Neural cell (in vitro differentiated cells): ENCODE measurements around the gene PANX1. TPM values are rescaled to one million over a fixed set of nuclear protein-coding genes. Genes with fewer than 3 reads are reported as not detected.

Experiments
- H2AFZ ChIP-seq: fragments of 200-600, 300-800 bp; sonication (generic), shearing (Covaris generic); 2 replicates; pipeline ENCODE4 v1.6.0; 2014; ENCODE audit warnings: low read depth, mild to moderate bottlenecking, antibody characterized with exemption, low read length, moderate library complexity
- H3F3A ChIP-seq: fragments of 200-600 bp; shearing (Covaris generic); 2 replicates; pipeline ENCODE4 v1.6.1; 2016; ENCODE audit warnings: mild to moderate bottlenecking, moderate library complexity, mixed read lengths, antibody characterized with exemption, low read length; ENCODE audit not compliant: insufficient read depth, poor library complexity, severe bottlenecking
- H3K27ac ChIP-seq: fragments of 200-600, 300-800 bp; sonication (generic), shearing (Covaris generic); 2 replicates; pipeline ENCODE4 v1.5.1; 2014; ENCODE audit warnings: mild to moderate bottlenecking, low read length, moderate library complexity
- H3K27me3 ChIP-seq: fragments of 300-800, 200-600 bp; sonication (generic), shearing (Covaris generic); 2 replicates; pipeline ENCODE4 v1.6.0; 2014; ENCODE audit warnings: mild to moderate bottlenecking, low read depth, low read length, moderate library complexity; ENCODE audit not compliant: insufficient read depth
- H3K36me3 ChIP-seq: fragments of 300-800, 200-600 bp; sonication (generic), shearing (Covaris generic); 2 replicates; pipeline ENCODE4 v1.5.1; 2014; ENCODE audit warnings: mild to moderate bottlenecking, antibody characterized with exemption, low read length, moderate library complexity; ENCODE audit not compliant: insufficient read depth
- H3K4me2 ChIP-seq: fragments of 300-800, 200-600 bp; sonication (generic), shearing (Covaris generic); 2 replicates; pipeline ENCODE4 v1.6.0; 2014; ENCODE audit warnings: mild to moderate bottlenecking, low read length
- H3K4me3 ChIP-seq: fragments of 300-800, 200-600 bp; sonication (generic), shearing (Covaris generic); 2 replicates; pipeline ENCODE4 v1.5.1; 2014; ENCODE audit warnings: mild to moderate bottlenecking, low read length, moderate library complexity
- H3K79me2 ChIP-seq: fragments of 200-600 bp; shearing (Covaris generic); replicated peaks from 2 replicates; pipeline ENCODE4 v1.6.0; 2014; ENCODE audit warnings: mild to moderate bottlenecking, low read length, moderate library complexity; ENCODE audit not compliant: insufficient read depth
- H3K9ac ChIP-seq: fragments of 300-800, 200-600 bp; sonication (generic), shearing (Covaris generic); 2 replicates; pipeline ENCODE4 v1.6.1; 2016; ENCODE audit warnings: mild to moderate bottlenecking, low read length, mixed read lengths
- H3K9me2 ChIP-seq: fragments of 200-600 bp; shearing (Covaris generic); 2 replicates; pipeline ENCODE4 v1.6.1; 2016; ENCODE audit warnings: mild to moderate bottlenecking, low read length, mixed read lengths; ENCODE audit not compliant: insufficient read depth
- H3K9me3 ChIP-seq: fragments of 200-600, 300-800 bp; sonication (generic), shearing (Covaris generic); 2 replicates; pipeline ENCODE4 v1.6.1; 2016; ENCODE audit warnings: mild to moderate bottlenecking, mixed run types, low read length, moderate library complexity, mixed read lengths
- H4K20me1 ChIP-seq: fragments of 200-600 bp; shearing (Covaris generic); 2 replicates; pipeline ENCODE4 v1.6.1; 2016; ENCODE audit warnings: mild to moderate bottlenecking, mixed run types; ENCODE audit not compliant: insufficient read depth
- EP300 ChIP-seq: fragments of 450-650 bp; conservative IDR thresholded peaks from 2 replicates; pipeline ENCODE4 v1.6.1; 2014; ENCODE audit warnings: antibody characterized with exemption, mild to moderate bottlenecking, moderate library complexity; ENCODE audit not compliant: poor library complexity, severe bottlenecking
- EZH2 ChIP-seq: fragments of 200-600, 300-800 bp; shearing (Covaris generic), sonication (generic); IDR thresholded peaks from 2 replicates; pipeline ENCODE4 v1.6.1; 2014; ENCODE audit warnings: antibody characterized with exemption, low read length, borderline replicate concordance, mild to moderate bottlenecking; ENCODE audit not compliant: insufficient read depth, poor library complexity, severe bottlenecking
- MXI1 ChIP-seq: fragments of 450-650 bp; conservative IDR thresholded peaks from 2 replicates; pipeline ENCODE4 v1.6.1; 2014; ENCODE audit warnings: antibody characterized with exemption, mild to moderate bottlenecking; ENCODE audit not compliant: poor library complexity, severe bottlenecking
- POLR2AphosphoS5 ChIP-seq: IDR thresholded peaks from 2 replicates; pipeline ENCODE4 v1.6.1; 2012
- RAD21 ChIP-seq: fragments of 450-650 bp; conservative IDR thresholded peaks from 2 replicates; pipeline ENCODE4 v1.6.1; 2014; ENCODE audit warnings: antibody characterized with exemption, mild to moderate bottlenecking, moderate library complexity
- SMC3 ChIP-seq: fragments of 450-650 bp; conservative IDR thresholded peaks from 2 replicates; pipeline ENCODE4 v1.6.1; 2014; ENCODE audit warnings: antibody characterized with exemption, mild to moderate bottlenecking, moderate library complexity; ENCODE audit not compliant: poor library complexity
- TAF1 ChIP-seq: IDR thresholded peaks from 2 replicates; pipeline ENCODE4 v1.6.1; 2012; ENCODE audit warnings: low read depth
- polyA plus RNA-seq: library from polyadenylated mRNA; depleted of rRNA; stranded (reverse); fragments of >200 nt; gene quantifications from 2 replicates; pipeline ENCODE4 v1.2.3, GENCODE V29; 2014
- TF ChIP-seq, protein P1 (sequence below): fragments of 450-650 bp; IDR thresholded peaks from 2 replicates; pipeline ENCODE4 v1.5.1; 2014; ENCODE audit warnings: antibody characterized with exemption, mild to moderate bottlenecking, moderate library complexity; ENCODE audit not compliant: poor library complexity, severe bottlenecking
- TF ChIP-seq, protein P2 (sequence below): IDR thresholded peaks from 2 replicates; pipeline ENCODE4 v1.6.1; 2012; ENCODE audit warnings: borderline replicate concordance

Gene PANX1
- polyA plus RNA-seq, 1 donor from 2014 or later: 48.0 TPM

DNA sequence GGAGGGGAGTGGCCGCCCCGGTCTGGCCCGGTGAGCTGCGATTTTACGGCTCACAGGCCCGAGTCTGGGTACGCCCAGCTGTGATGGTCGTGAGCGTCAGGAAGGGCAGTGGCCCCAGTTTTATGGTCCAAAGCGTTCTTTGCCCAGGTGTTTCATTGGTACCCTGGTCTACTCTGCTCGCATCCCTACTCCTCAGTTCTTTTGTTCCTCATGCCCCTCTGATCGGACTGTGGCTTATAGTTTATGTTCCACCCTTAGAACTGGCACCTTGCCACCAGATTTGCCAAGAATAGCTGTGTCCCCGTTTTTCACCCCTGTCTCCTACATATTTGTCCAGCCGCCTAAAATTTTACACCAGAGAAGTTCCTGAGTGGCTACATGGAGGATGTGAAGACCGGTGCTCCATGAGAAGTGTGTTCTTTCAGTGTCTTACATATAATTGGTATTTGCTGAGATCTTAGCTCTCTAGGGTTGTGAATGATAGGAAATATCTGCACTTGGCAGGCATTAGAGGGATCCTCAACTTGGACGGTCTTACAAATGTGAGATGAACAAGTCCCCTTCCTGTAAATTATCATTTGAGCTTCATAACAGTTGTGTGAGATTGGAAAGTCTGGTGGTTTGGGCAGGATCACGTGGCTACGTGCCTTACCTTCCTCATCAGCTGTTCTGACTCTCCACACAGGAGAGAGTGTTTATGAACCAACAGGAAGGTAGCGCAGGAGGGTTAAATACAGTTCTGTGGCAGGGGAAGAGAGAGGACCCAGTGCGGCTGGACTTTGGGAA, 1.1 kb downstream of the PANX1 start:
- Histone ChIP-seq H3K27ac (peak overlapping the region; percentile 96), H3K9me3 (no peaks in the 10 kb centered on the region), H3K9ac (peak overlapping the region; percentile 97), H3K9me2 (no peaks in the 10 kb centered on the region), H3K79me2 (peaks cover 73% of the 10 kb centered on the region), H3K4me2 (peak overlapping the region; percentile 59), H3K4me3 (peak overlapping the region; percentile 98), H4K20me1 (peaks cover 11% of the 10 kb centered on the region), H3K27me3 (no peaks in the 10 kb centered on the region), H2AFZ (peak overlapping the region; percentile 99), H3K36me3 (no peaks in the 10 kb centered on the region), H3F3A (no peaks in the 10 kb centered on the region)
- TF ChIP-seq TAF1 (peak; percentile 24), EP300 (no peak)

DNA sequence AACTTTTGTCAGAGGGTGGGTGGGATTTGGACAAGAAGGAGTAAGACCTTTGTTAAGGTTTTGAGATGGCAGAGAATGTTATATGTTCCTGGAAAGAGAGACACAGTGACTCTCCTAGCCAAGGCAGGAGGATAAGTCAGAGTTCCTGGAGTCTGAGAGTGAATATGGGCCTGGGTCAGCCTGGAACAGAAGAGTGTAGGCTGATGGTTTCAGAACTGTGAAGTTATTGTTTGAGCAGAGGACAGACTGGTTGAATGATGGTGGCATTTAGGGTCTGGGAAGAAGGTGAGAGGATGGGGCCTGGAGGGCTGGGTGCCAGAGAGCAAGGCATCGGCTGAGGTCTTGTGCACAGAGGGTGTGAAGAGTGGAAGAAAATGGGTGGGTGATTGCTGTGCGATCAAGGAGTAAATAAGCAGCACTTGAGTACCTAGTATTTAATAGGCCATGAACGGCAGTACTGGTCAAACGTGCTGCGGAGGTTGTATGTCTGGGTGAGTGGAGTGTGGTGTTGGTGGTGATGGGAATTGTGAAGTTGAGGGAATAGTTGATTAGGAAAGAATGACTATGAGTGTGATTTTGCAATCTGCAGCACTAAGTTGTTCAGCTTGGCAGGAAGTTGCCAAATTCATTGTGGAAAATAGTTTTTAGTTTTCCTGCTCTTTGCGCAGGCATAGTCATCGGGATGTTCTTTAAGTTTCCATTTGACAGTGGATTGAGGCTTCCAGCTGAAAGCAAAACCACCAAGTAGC, 1.8 kb downstream of the PANX1 start:
- no peaks in the 10 kb centered on the region for H3K27me3 ChIP-seq
- TF ChIP-seq, protein P1, sequence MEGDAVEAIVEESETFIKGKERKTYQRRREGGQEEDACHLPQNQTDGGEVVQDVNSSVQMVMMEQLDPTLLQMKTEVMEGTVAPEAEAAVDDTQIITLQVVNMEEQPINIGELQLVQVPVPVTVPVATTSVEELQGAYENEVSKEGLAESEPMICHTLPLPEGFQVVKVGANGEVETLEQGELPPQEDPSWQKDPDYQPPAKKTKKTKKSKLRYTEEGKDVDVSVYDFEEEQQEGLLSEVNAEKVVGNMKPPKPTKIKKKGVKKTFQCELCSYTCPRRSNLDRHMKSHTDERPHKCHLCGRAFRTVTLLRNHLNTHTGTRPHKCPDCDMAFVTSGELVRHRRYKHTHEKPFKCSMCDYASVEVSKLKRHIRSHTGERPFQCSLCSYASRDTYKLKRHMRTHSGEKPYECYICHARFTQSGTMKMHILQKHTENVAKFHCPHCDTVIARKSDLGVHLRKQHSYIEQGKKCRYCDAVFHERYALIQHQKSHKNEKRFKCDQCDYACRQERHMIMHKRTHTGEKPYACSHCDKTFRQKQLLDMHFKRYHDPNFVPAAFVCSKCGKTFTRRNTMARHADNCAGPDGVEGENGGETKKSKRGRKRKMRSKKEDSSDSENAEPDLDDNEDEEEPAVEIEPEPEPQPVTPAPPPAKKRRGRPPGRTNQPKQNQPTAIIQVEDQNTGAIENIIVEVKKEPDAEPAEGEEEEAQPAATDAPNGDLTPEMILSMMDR: no peak
- TF ChIP-seq SMC3 (no peak), RAD21 (no peak), EP300 (no peak), EZH2 (no peak), POLR2AphosphoS5 (no peak), TAF1 (no peak), MXI1 (no peak)
- TF ChIP-seq, protein P2, sequence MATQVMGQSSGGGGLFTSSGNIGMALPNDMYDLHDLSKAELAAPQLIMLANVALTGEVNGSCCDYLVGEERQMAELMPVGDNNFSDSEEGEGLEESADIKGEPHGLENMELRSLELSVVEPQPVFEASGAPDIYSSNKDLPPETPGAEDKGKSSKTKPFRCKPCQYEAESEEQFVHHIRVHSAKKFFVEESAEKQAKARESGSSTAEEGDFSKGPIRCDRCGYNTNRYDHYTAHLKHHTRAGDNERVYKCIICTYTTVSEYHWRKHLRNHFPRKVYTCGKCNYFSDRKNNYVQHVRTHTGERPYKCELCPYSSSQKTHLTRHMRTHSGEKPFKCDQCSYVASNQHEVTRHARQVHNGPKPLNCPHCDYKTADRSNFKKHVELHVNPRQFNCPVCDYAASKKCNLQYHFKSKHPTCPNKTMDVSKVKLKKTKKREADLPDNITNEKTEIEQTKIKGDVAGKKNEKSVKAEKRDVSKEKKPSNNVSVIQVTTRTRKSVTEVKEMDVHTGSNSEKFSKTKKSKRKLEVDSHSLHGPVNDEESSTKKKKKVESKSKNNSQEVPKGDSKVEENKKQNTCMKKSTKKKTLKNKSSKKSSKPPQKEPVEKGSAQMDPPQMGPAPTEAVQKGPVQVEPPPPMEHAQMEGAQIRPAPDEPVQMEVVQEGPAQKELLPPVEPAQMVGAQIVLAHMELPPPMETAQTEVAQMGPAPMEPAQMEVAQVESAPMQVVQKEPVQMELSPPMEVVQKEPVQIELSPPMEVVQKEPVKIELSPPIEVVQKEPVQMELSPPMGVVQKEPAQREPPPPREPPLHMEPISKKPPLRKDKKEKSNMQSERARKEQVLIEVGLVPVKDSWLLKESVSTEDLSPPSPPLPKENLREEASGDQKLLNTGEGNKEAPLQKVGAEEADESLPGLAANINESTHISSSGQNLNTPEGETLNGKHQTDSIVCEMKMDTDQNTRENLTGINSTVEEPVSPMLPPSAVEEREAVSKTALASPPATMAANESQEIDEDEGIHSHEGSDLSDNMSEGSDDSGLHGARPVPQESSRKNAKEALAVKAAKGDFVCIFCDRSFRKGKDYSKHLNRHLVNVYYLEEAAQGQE: no peak
- peak overlapping the region; percentile 59 for H3K4me2 ChIP-seq
- H2AFZ ChIP-seq: peak overlapping the region; percentile 99
- H3K9me3 ChIP-seq: no peaks in the 10 kb centered on the region
- H3K9ac ChIP-seq: peak overlapping the region; percentile 97
- H3K9me2 ChIP-seq: no peaks in the 10 kb centered on the region
- H3K79me2 ChIP-seq: peaks cover 79% of the 10 kb centered on the region
- peaks cover 11% of the 10 kb centered on the region for H4K20me1 ChIP-seq
- no peaks in the 10 kb centered on the region for H3F3A ChIP-seq
- peak overlapping the region; percentile 98 for H3K4me3 ChIP-seq
- H3K27ac ChIP-seq: peak overlapping the region; percentile 96
- H3K36me3 ChIP-seq: no peaks in the 10 kb centered on the region
